ENCODE data around the gene PLB1.

Gene PLB1

GRCh38 chr2:28499282-28499681, 3.4 kb downstream of the PLB1 start:
- DNase-seq = no peak

- DNase-seq = no peak
Observed at GRCh38 chr2:28505361-28505760, 9.5 kb downstream of the PLB1 start.

- DNase-seq = no peak
Observed at GRCh38 chr2:28506112-28506910, 10.5 kb downstream of the PLB1 start.

GRCh38 chr2:28507796-28508764, 12.2 kb downstream of the PLB1 start:
- peak; percentile 7 for DNase-seq

- no peak for DNase-seq
Observed at GRCh38 chr2:28509361-28509760, 13.5 kb downstream of the PLB1 start.

GRCh38 chr2:28510184-28510583, 14.3 kb downstream of the PLB1 start:
- no peak for DNase-seq

GRCh38 chr2:28511871-28512606, 16.2 kb downstream of the PLB1 start:
- no peak for DNase-seq

- DNase-seq = no peak
Observed at GRCh38 chr2:28512607-28512965, 16.7 kb downstream of the PLB1 start.

GRCh38 chr2:28513097-28513496, 17.2 kb downstream of the PLB1 start:
- DNase-seq = no peak

- DNase-seq = no peak
Observed at GRCh38 chr2:28515176-28515751, 19.4 kb downstream of the PLB1 start.

GRCh38 chr2:28516430-28516829, 20.6 kb downstream of the PLB1 start:
- no peak for DNase-seq

GRCh38 chr2:28516950-28517349, 21.1 kb downstream of the PLB1 start:
- DNase-seq = no peak

- no peak for DNase-seq
Observed at GRCh38 chr2:28521663-28522062, 25.8 kb downstream of the PLB1 start.

- no peak for DNase-seq
Observed at GRCh38 chr2:28522481-28522880, 26.6 kb downstream of the PLB1 start.

- no peak for DNase-seq
Observed at GRCh38 chr2:28523902-28524301, 28.0 kb downstream of the PLB1 start.

- no peak for DNase-seq
Observed at GRCh38 chr2:28525481-28525880, 29.6 kb downstream of the PLB1 start.

- no peak for DNase-seq
Observed at GRCh38 chr2:28526527-28527132, 30.8 kb downstream of the PLB1 start.

GRCh38 chr2:28527196-28527595, 31.3 kb downstream of the PLB1 start:
- no peak for DNase-seq

- no peak for DNase-seq
Observed at GRCh38 chr2:28528206-28528605, 32.3 kb downstream of the PLB1 start.

GRCh38 chr2:28530782-28531181, 34.9 kb downstream of the PLB1 start:
- no peak for DNase-seq

- no peak for DNase-seq
Observed at GRCh38 chr2:28532399-28532798, 36.5 kb downstream of the PLB1 start.

- DNase-seq = no peak
Observed at GRCh38 chr2:28533044-28533680, 37.3 kb downstream of the PLB1 start.

Data from CD4-positive, alpha-beta T cell treated with Interleukin-17A for 4 hours (primary cell).